Trophoblast cell (in vitro differentiated cells and primary cell): ENCODE results near the gene VASH2.

Experiments
- DNase-seq, 2 donors: peaks; one replicate each; pipeline ENCODE4 v3.0.0-alpha.2; 2016
- H2AFZ ChIP-seq: 2 replicates; pipeline ENCODE4 v1.6.1; 2013; ENCODE audit warnings: low read length, moderate library complexity, mild to moderate bottlenecking; ENCODE audit not compliant: insufficient read depth, poor library complexity
- H2AK5ac ChIP-seq: 2 replicates; pipeline ENCODE4 v1.6.1; 2013; ENCODE audit warnings: mild to moderate bottlenecking, low read length
- H2BK120ac ChIP-seq: 2 replicates; pipeline ENCODE4 v1.6.1; 2013; ENCODE audit warnings: low read length, mild to moderate bottlenecking, moderate library complexity; ENCODE audit not compliant: insufficient read depth, poor library complexity
- H2BK12ac ChIP-seq: 2 replicates; pipeline ENCODE4 v1.6.1; 2013; ENCODE audit warnings: mild to moderate bottlenecking, low read length, moderate library complexity
- H2BK5ac ChIP-seq: 2 replicates; pipeline ENCODE4 v1.6.1; 2013; ENCODE audit warnings: low read length, low read depth, moderate library complexity, mild to moderate bottlenecking; ENCODE audit not compliant: poor library complexity
- H3K14ac ChIP-seq: 2 replicates; pipeline ENCODE4 v1.6.1; 2013; ENCODE audit warnings: mild to moderate bottlenecking, low read length
- H3K18ac ChIP-seq: 2 replicates; pipeline ENCODE4 v1.6.1; 2013; ENCODE audit warnings: mild to moderate bottlenecking, low read length
- H3K23ac ChIP-seq: 2 replicates; pipeline ENCODE4 v1.6.1; 2013; ENCODE audit warnings: low read length
- H3K27ac ChIP-seq: 2 replicates; pipeline ENCODE4 v1.5.1; 2013; ENCODE audit warnings: low read depth, mild to moderate bottlenecking, inconsistent platforms, low read length, moderate library complexity
- H3K27me3 ChIP-seq: 2 replicates; pipeline ENCODE4 v1.6.1; 2013; ENCODE audit warnings: inconsistent platforms, mild to moderate bottlenecking, low read length, moderate library complexity; ENCODE audit not compliant: insufficient read depth
- H3K36me3 ChIP-seq, 2 experiments: 1 replicate in 1 of 2; 2 replicates in 1 of 2; pipeline ENCODE4 v1.6.1; 2013; ENCODE audit warnings: low read length in 2 of 2, mild to moderate bottlenecking in 2 of 2, moderate library complexity in 1 of 2; ENCODE audit not compliant: insufficient read depth in 2 of 2, control insufficient read depth in 1 of 2
- H3K4ac ChIP-seq: 2 replicates; pipeline ENCODE4 v1.6.1; 2013; ENCODE audit warnings: low read depth, mild to moderate bottlenecking, low read length, moderate library complexity
- H3K4me1 ChIP-seq, 2 experiments: 1 replicate in 1 of 2; 2 replicates in 1 of 2; pipeline ENCODE4 v1.6.1; 2013; ENCODE audit warnings: low read length in 2 of 2, mild to moderate bottlenecking in 2 of 2, moderate library complexity in 1 of 2; ENCODE audit not compliant: insufficient read depth in 2 of 2, control insufficient read depth in 1 of 2
- H3K4me2 ChIP-seq: 2 replicates; pipeline ENCODE4 v1.6.1; 2013; ENCODE audit warnings: inconsistent platforms, mild to moderate bottlenecking, low read length, moderate library complexity
- H3K4me3 ChIP-seq: 2 replicates; pipeline ENCODE4 v1.5.1; 2013; ENCODE audit warnings: mild to moderate bottlenecking, low read depth, low read length, inconsistent platforms
- H3K79me1 ChIP-seq: one replicate; pipeline ENCODE4 v1.6.1; 2013; ENCODE audit warnings: low read length
- H3K79me2 ChIP-seq: 2 replicates; pipeline ENCODE4 v1.6.1; 2013; ENCODE audit warnings: low read length, mild to moderate bottlenecking; ENCODE audit not compliant: control insufficient read depth, insufficient read depth, poor library complexity
- H3K9ac ChIP-seq: 2 replicates; pipeline ENCODE4 v1.6.1; 2013; ENCODE audit warnings: mild to moderate bottlenecking, low read length
- H3K9me3 ChIP-seq: 2 replicates; pipeline ENCODE4 v1.6.1; 2013; ENCODE audit warnings: low read depth, mild to moderate bottlenecking, control low read depth, inconsistent platforms, low read length; ENCODE audit not compliant: insufficient read depth
- H4K12ac ChIP-seq: 2 replicates; pipeline ENCODE4 v1.6.1; 2013; ENCODE audit warnings: low read depth, mild to moderate bottlenecking, low read length, moderate library complexity
- H4K8ac ChIP-seq: 2 replicates; pipeline ENCODE4 v1.6.1; 2013; ENCODE audit warnings: low read depth, mild to moderate bottlenecking, low read length, moderate library complexity
- H4K91ac ChIP-seq: one replicate; pipeline ENCODE4 v1.6.1; 2013; ENCODE audit warnings: low read depth, mild to moderate bottlenecking, low read length, moderate library complexity
- WGBS: extraction: QIAGEN DNeasy Blood & Tissue Kit; methylation state at CpG from one replicate; pipeline ENCODE4 v1.1.7; 2013; ENCODE audit warnings: missing lambda C conversion rate; ENCODE audit not compliant: insufficient read length, insufficient coverage; ENCODE audit errors: extremely low coverage; 5-methylcytosine and 5-hydroxymethylcytosine counted together

Gene VASH2

GRCh38 chr1:212928323-212929291, 21.7 kb upstream of the VASH2 start:
- H4K8ac ChIP-seq: no peak overlapping the region
- no peak overlapping the region for H3K14ac ChIP-seq
- H3K27ac ChIP-seq: no peak overlapping the region
- H3K79me2 ChIP-seq: no peaks in the 10 kb centered on the region
- no peak overlapping the region for H3K18ac ChIP-seq
- no peaks in the 10 kb centered on the region for H3K79me1 ChIP-seq
- no CpG with 5 or more reads among the region's 10 CpGs for WGBS
- no peak for DNase-seq
- no peaks in the 10 kb centered on the region for H3K9me3 ChIP-seq
- H2BK5ac ChIP-seq: no peak overlapping the region
- no peak overlapping the region for H4K91ac ChIP-seq
- H4K12ac ChIP-seq: no peak overlapping the region
- H3K4me1 ChIP-seq: peaks cover 5 to 10% of the 10 kb centered on the region in 2 experiments
- no peak overlapping the region for H3K4me2 ChIP-seq
- H3K4ac ChIP-seq: no peak overlapping the region
- no peak overlapping the region for H2BK120ac ChIP-seq
- no peaks in the 10 kb centered on the region for H3K36me3 ChIP-seq
- H3K27me3 ChIP-seq: no peaks in the 10 kb centered on the region
- H2BK12ac ChIP-seq: no peak overlapping the region
- no peak overlapping the region for H3K9ac ChIP-seq
- H2AK5ac ChIP-seq: no peak overlapping the region
- no peak overlapping the region for H3K23ac ChIP-seq
- H2AFZ ChIP-seq: no peak overlapping the region
- H3K4me3 ChIP-seq: no peak overlapping the region

- Histone ChIP-seq H3K27me3 (no peaks in the 10 kb centered on the region), H3K79me2 (no peaks in the 10 kb centered on the region), H4K12ac (no peak overlapping the region), H3K4me3 (no peak overlapping the region), H3K14ac (no peak overlapping the region), H2AK5ac (no peak overlapping the region), H3K4me1 (peaks cover 5 to 10% of the 10 kb centered on the region in 2 experiments), H2BK12ac (no peak overlapping the region), H4K91ac (no peak overlapping the region), H3K4ac (no peak overlapping the region), H3K36me3 (no peaks in the 10 kb centered on the region), H3K79me1 (no peaks in the 10 kb centered on the region), H2AFZ (no peak overlapping the region), H4K8ac (no peak overlapping the region), H2BK120ac (no peak overlapping the region), H2BK5ac (no peak overlapping the region), H3K9me3 (no peaks in the 10 kb centered on the region), H3K27ac (no peak overlapping the region), H3K9ac (no peak overlapping the region), H3K23ac (no peak overlapping the region), H3K18ac (no peak overlapping the region), H3K4me2 (no peak overlapping the region)
- no peak for DNase-seq
- no CpG with 5 or more reads among the region's 10 CpGs for WGBS
Observed at GRCh38 chr1:212930986-212931678, 19.2 kb upstream of the VASH2 start.

GRCh38 chr1:212933815-212934471, 16.4 kb upstream of the VASH2 start:
- no peak overlapping the region for H3K23ac ChIP-seq
- no peak overlapping the region for H3K14ac ChIP-seq
- no peak overlapping the region for H2AFZ ChIP-seq
- no peak overlapping the region for H3K9ac ChIP-seq
- no peak overlapping the region for H2AK5ac ChIP-seq
- H2BK5ac ChIP-seq: no peak overlapping the region
- H4K12ac ChIP-seq: no peak overlapping the region
- H3K4ac ChIP-seq: no peak overlapping the region
- H3K4me3 ChIP-seq: no peak overlapping the region
- no peaks in the 10 kb centered on the region for H3K27me3 ChIP-seq
- no peak overlapping the region for H3K18ac ChIP-seq
- H3K9me3 ChIP-seq: no peaks in the 10 kb centered on the region
- peaks cover 2% of the 10 kb centered on the region in 2 experiments for H3K4me1 ChIP-seq
- no peaks in the 10 kb centered on the region for H3K79me2 ChIP-seq
- no peak overlapping the region for H2BK12ac ChIP-seq
- no peak overlapping the region for H4K91ac ChIP-seq
- no peak overlapping the region for H4K8ac ChIP-seq
- no CpG with 5 or more reads among the region's 1 CpG for whole genome bisulfite sequencing
- no peak overlapping the region for H3K27ac ChIP-seq
- no peak for DNase-seq
- H3K4me2 ChIP-seq: no peak overlapping the region
- H3K79me1 ChIP-seq: no peaks in the 10 kb centered on the region
- no peak overlapping the region for H2BK120ac ChIP-seq
- H3K36me3 ChIP-seq: no peaks in the 10 kb centered on the region

- no peaks in the 10 kb centered on the region for H3K79me2 ChIP-seq
- H3K14ac ChIP-seq: no peak overlapping the region
- H3K4ac ChIP-seq: no peak overlapping the region
- H3K18ac ChIP-seq: no peak overlapping the region
- H2BK5ac ChIP-seq: no peak overlapping the region
- H3K9me3 ChIP-seq: no peaks in the 10 kb centered on the region
- H3K79me1 ChIP-seq: no peaks in the 10 kb centered on the region
- H3K4me2 ChIP-seq: no peak overlapping the region
- no peak overlapping the region for H3K9ac ChIP-seq
- H2BK120ac ChIP-seq: no peak overlapping the region
- no peak overlapping the region for H3K23ac ChIP-seq
- no peak overlapping the region for H3K4me3 ChIP-seq
- no peak overlapping the region for H3K27ac ChIP-seq
- WGBS: no CpG with 5 or more reads among the region's 7 CpGs
- H3K4me1 ChIP-seq: no peaks in the 10 kb centered on the region
- H4K91ac ChIP-seq: no peak overlapping the region
- H2AFZ ChIP-seq: no peak overlapping the region
- H2BK12ac ChIP-seq: no peak overlapping the region
- H3K36me3 ChIP-seq: no peaks in the 10 kb centered on the region
- DNase-seq: no peak
- no peak overlapping the region for H4K12ac ChIP-seq
- no peak overlapping the region for H4K8ac ChIP-seq
- no peaks in the 10 kb centered on the region for H3K27me3 ChIP-seq
- no peak overlapping the region for H2AK5ac ChIP-seq
Observed at GRCh38 chr1:212935387-212935981, 14.9 kb upstream of the VASH2 start.
